Suppressor macrophage treated with lipopolysaccharide for 4 hours (primary cell): ENCODE results near the gene DMWD.

Experiments used
- DNase-seq: peaks from one replicate; pipeline ENCODE4 v3.0.0-alpha.2; 2020

DMWD gene

DNA sequence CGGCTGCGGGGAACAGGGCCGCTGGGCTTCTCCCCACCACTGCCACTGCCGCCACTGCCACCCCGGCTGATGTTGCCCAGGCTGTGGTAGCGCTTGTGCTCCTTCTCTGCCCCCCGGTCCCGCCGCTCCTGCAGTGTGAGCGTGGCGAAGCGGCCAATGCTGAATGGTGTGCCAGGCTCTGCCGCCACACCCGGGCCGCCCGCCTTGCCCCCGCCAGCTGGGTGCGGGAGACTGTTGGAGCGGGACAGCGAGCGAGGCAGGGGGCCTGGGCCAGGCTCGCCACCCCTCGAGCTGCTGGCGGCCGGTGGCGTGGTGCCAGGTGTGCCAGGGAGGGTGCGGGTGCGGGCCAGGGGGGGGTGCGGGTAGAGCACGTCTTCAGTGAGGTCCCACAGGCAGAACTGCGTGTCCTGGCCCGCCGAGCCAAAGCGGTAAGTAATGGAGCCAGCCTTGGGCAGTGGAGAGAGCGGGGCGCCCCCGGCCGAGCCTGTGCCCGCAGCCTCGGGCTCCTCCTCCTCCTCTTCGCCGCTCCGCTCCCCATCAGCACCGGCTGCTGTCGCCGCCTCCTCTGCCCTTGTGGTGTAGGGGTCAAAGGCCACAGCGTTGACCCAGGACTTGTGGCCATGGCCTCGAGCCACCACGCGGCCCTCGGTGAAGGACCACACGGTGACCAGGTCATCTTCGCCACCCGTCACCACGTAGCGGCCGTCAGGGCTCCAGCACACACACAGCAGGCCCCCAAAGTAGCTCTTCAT, 6.7 kb downstream of the DMWD start:
- no peak for DNase-seq

- DNase-seq = no peak
Measured at GRCh38 chr19:45785097-45785496, 7.5 kb downstream of the DMWD start.

- no peak for DNase-seq
Measured at GRCh38 chr19:45784096-45784495, 8.5 kb downstream of the DMWD start.

GRCh38 chr19:45782820-45783785, 9.5 kb downstream of the DMWD start:
- DNase-seq = no peak

DNA sequence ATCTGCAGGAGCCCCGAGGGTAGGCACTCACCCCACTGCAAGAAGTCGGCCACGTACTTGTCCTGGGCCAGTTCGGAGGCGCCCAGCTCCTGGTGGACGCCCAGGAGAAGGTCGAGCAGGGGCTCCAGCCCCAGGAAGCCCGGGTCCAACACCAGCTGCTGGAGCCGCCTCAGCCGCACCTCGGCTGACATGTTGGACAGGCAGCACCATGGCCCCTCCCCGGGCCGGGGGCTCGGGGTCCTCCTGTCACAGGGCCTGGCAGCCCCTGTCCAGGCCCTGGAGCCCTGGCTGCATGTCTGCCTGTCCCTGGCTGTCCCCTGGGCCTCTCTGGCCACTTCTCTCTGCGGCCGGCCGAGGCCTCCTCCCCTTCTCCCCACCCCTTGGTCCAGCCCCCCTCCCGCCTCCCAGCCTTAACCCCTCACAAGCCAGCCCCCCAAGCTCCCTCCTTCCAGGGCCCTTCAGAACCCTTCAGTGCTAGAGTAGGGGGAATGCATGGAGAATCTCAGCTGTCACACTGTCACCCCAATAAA, 10.4 kb downstream of the DMWD start, which contains the start of gene DMPK:
Gene DMPK, minus strand, starts transcription at position 329 of the 530 bp plus-strand sequence. Its CDS starts 138 bp downstream, at position 191.
- DNase-seq = no peak

GRCh38 chr19:45781214-45782161, 11.2 kb downstream of the DMWD start:
- DNase-seq = peak; percentile 30

- peak; percentile 39 for DNase-seq
Measured at GRCh38 chr19:45780448-45781213, 12.0 kb downstream of the DMWD start.

DNA sequence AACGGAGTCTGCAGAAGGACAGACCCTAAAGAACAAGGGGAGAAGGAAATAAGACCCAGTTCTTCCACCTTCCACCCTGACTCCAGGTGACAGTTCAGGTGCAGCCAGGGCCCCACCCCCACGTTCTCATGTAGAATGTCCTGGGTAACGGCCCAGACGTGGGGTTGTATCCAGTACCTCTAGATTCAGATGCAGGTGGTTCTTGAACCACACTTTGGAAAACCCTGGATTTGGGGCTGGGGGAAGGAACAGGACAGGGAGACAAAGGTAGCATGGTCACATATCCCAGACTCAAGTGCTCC, 12.5 kb downstream of the DMWD start:
- DNase-seq = no peak

GRCh38 chr19:45779231-45780145, 13.2 kb downstream of the DMWD start:
- peak; percentile 75 for DNase-seq

DNA sequence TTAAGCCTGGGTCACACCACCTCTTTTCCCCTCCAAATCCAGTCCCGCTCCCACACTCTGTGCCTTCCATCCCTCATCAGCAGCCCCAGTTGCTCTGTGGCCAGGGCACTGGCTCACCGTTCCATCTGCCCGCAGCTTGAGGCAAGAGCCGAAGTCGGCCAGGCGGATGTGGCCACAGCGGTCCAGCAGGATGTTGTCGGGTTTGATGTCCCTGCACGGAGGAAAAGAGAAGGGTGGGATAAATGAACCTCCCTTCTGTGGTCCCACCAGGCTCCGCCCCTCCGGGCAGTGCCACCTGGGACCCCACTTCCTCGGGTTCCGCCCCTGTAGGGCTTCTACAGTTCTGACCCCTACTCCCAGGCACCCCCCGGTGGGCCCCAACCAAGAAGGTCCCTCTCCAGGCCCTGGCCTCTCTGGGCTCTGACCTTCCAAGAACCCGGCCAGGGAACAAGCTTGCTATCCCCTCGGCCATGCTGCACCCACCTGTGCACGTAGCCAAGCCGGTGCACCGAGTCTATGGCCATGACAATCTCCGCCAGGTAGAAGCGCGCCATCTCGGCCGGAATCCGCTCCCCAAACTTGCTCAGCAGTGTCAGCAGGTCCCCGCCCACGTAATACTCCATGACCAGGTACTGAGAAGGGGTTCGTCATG, 14.5 kb downstream of the DMWD start:
- no peak for DNase-seq

DNA sequence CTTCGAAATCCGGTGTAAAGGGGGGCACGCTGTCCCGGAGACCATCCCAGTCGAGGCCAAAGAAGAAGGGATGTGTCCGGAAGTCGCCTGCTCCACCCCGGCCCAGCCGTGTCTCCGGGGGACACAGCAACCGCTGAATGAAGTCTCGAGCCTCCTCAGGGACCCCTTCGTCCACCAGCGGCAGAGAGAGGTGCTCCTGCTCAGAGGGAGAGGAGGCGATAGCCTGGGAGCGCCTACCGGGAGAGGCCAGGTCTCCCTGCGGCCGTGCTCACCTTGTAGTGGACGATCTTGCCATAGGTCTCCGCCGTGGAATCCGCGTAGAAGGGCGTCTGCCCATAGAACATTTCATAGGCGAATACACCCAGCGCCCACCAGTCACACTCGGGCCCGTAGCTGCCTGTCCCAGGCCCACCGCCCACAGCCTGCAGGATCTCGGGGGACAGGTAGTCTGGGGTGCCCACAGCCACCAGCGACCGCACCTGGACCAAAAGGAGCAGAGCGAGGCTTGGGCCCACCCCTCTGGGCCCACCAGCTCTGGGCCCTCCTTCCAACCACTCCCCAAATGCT, 15.2 kb downstream of the DMWD start:
- DNase-seq = no peak

GRCh38 chr19:45774765-45775164, 17.9 kb downstream of the DMWD start:
- no peak for DNase-seq

GRCh38 chr19:45773384-45773783, 19.3 kb downstream of the DMWD start:
- no peak for DNase-seq

DNA sequence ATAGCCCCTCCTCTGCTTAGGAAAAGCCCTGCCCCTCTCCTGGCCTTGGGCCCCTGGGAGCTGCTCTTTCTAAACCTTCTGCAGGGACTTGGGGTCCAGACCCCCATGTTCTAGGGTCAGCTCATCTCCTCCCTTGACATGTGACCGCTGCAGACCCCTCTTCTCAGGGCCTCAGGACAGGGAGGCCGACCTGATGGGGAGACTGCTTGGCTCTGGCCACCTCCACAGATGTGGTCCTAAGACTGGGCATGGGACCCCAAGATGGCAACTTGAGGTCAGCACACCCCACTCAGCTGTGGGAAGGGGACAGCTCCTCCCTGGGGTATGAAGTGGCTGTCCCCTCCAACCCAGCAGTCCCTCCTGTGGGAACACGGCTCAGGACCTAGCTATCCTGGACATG, 19.7 kb downstream of the DMWD start:
- DNase-seq = no peak

DNA sequence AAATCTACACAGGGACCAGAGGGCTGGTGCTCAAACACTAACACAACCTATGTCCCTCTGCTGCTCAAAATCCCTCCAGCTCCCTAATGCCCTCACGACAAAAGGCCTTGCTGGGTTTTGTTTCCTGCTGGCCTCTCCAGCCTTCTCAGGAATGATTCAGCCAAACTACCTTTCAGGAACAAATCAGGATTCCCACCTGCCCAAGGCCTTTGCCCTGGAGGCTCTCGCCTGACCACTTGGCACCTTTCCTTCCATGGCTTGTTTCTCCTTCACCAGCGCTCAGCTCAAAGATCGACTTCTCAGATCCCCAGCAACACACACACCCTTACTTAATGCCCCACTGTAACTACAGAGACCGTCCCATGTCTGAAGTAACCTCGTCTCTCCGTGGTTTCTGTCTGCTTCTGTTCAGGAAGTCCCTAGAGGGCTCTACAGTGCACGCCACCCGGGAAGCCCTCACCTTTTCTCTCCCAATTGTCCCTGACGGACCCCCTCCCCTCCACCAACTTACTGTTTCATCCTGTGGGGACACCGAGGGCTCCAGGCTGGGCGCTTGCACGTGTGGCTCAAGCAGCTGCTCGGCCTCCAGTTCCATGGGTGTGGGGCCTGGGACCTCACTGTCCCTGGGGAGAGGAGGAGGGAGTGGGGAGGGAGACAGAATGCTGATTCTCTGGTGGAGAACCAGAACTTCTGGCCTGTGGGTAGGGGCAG, 20.4 kb downstream of the DMWD start:
- DNase-seq = no peak

DNA sequence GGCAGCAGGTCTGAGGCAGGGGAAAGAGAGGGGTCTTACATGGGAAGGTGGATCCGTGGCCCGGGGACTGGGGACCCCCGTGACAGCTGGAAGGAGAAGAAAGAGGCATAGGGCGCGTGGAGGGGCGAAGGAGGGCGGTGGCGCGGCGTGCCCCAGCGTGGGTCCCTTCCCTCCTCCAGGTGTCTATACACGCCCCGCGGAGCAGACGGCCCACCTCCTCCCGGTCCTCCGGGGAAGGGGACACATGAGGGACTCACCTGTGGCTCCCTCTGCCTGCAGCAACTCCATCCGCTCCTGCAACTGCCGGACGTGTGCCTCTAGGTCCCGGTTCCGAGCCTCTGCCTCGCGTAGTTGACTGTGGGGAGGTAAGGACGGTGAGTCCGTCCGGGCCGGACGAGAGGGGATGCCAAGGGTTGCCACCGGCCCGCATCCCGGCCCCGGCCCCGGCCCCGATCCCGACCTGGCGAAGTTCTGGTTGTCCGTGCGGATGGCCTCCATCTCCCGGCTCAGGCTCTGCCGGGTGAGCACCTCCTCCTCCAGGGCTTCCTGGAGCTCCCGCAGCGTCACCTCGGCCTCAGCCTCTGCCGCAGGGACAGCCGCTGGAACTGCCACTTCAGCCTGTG, 21.2 kb downstream of the DMWD start:
- no peak for DNase-seq

GRCh38 chr19:45770192-45771101, 22.2 kb downstream of the DMWD start:
- peak; percentile 94 for DNase-seq

- peak; percentile 28 for DNase-seq
Measured at GRCh38 chr19:45769821-45770191, 22.8 kb downstream of the DMWD start.
